Activated gamma-delta T cell treated with anti-CD3 and anti-CD28 coated beads, Interleukin-2, amount 50 U/mL, for 16 hours (primary cell): ENCODE data around the gene HS6ST2.

Source experiments
- DNase-seq: peaks from one replicate; pipeline ENCODE4 v3.0.0-alpha.2; 2020; ENCODE audit warnings: low read depth

Gene HS6ST2

GRCh38 chrX:132742246-132742645 is 216.2 kb downstream of the HS6ST2 start:
- DNase-seq, result no peak

DNA sequence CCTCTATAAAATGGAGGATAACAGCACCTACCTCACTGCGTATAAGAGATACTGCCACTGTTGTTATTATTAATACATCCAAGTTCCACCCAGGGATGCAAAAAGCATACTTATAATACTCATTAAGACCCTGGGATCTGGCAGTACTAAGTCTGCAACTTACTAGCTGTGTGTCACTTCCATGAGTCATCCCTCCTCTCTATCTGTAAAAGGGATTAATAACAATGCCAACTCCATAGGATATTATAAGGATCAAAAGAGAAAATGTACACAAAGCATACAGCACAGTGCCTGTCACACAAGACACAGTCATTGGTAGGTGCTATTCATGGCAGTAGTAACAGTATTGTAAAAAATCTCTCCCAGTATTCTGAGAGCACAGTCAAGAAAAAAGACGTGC is 216.7 kb downstream of the HS6ST2 start:
- DNase-seq, result no peak

DNA sequence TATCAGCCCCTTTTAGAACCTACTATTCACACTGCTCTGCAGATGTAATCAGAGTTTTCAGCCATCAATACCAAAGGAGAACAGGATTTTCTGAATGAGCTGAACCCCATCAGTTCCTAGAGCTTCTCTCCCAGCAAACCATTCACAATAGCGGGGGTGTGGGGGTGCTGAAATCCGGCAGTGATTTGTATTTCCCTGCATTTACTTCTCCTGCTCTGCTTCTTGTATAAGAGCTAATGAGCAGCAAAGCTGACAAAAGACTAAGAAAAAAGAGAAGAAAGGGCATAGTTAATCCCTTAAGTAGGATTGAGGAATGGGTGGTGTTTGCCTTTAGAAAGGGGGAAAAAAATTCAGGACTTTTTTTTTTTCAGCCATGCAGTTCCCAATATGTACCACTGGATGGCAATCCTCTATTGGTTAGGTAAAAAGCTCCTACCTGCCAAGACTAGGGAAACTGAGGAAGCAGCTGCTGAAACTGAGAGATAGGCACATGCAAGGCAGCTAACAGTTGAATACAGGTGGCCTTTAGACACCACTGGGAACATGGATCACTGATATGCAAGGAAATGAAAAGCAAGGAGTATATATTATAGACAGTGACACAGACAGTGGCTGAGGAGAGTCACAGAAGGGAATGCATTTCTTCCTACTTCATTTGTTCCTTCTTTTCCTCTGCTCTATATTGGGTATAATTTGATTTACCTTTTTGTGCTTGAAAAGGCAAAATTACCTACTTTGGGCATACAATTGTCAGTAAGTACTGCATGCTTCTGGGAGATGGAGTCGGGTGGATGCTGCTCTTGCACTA is 217.9 kb downstream of the HS6ST2 start:
- DNase-seq, result no peak

GRCh38 chrX:132738951-132739350 is 219.5 kb downstream of the HS6ST2 start:
- DNase-seq, result no peak

DNA sequence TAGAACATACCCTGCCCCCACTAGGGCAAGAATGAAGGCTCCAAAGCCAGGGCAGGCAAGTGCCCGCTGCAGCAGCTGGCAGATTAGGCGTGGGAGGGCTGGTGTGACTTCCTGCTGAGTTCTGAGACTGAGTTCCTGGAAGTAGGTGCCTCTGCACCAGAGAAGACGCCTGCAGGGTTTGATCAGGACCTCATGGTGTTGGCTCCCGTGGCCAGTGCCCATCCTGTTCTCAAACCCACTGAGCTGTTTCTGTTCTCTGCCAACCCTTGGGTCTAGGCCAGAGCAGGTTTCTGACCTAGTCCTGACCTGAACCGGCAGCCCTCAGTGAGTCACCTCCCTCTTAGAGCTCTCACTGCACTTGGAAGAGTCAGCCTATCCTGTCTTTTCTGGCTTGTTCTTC is 220.7 kb downstream of the HS6ST2 start:
- peak; percentile 25 for DNase-seq

DNA sequence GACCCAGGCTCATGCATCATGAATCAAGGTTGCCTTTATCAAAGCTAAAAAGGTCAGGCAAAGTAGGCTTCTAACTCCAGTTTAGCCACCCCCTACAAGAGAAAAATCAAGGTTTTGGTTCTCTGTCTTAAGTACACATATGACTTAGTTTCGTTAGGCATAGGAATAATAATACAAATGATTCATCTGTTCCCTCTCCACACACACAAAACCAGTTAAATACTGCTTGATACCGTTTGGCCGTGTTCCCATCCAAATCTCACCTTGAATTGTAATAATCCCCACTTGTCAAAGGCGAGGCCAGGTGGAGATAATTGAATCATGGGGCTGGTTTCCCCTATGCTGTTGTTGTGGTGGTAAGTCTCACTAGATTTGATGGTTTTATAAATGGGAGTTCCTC is 226.2 kb downstream of the HS6ST2 start:
- DNase-seq, result no peak

GRCh38 chrX:132730726-132731125 is 227.7 kb downstream of the HS6ST2 start:
- no peak for DNase-seq

GRCh38 chrX:132730266-132730665 is 228.2 kb downstream of the HS6ST2 start:
- no peak for DNase-seq

GRCh38 chrX:132728296-132728695 is 230.1 kb downstream of the HS6ST2 start:
- DNase-seq, result no peak

- no peak for DNase-seq
These were observed 239.9 kb downstream of the HS6ST2 start for GRCh38 chrX:132718431-132718958.

- DNase-seq, result no peak
These were observed 242.4 kb downstream of the HS6ST2 start for GRCh38 chrX:132716006-132716405.

DNA sequence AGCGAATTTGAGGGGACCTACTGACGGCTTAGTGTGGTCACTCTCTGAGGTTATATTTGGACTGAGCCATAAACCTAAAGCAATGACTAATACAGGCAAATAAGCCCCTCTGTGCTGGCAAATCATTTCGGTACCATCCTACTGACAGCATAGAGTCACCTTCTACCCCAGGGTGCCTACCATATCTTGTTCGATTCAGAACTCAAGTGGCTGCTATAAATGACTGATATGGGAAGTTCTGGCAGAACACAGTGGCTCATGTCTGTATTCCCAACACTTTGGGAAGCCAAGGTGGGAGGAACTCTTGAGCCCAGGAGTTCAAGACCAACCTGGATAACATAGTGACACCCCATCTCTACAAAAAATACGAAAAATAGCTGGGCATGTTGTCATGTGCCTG is 243.5 kb downstream of the HS6ST2 start:
- DNase-seq, result no peak

- no peak for DNase-seq
These were observed 246.1 kb downstream of the HS6ST2 start for GRCh38 chrX:132712350-132712749.

DNA sequence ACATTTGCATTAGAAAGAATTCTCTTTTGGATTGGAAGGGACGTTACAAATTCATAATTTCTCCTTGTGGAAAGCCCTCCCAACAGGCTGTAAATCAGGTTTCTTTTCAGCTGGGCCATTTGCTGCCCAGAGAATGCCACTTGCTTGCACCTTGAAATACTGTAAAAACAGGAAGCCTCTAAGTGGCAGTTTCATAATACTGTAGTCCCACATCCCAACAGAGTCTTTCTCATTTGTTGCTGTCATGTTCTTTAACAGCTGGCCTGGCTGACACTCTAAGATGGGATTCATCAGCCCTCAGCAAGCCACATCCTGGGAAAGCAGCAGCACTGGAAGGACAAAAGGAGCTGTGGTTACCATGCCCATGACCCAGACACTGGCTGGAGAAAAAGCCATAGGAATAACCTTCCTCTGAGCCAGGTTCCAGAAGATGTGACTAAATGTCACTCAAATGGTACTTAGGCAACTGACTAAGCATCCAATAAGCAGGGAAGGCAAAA is 247.7 kb downstream of the HS6ST2 start:
- no peak for DNase-seq

GRCh38 chrX:132708529-132708928 is 249.9 kb downstream of the HS6ST2 start:
- no peak for DNase-seq

DNA sequence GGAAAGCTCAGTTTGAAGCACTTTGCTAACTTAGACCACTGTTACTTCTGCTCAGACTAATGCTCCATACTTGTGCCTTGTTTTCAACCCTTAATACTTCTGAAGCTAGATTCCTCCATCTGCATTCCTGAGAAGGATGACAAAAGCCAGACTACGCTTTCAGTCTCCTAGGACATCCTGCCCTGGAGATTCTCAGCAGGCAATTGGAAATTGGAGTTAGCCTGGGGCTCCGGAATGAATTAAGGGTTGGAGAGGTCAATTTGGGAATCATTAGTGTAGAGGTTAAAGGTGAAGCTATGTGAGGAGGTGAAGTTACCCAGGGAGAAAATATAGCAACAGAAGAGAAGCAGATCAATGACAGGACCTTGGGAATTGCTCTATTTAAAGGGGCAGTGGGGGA is 253.7 kb downstream of the HS6ST2 start:
- DNase-seq, result no peak

GRCh38 chrX:132694382-132694781 is 264.0 kb downstream of the HS6ST2 start:
- no peak for DNase-seq

DNA sequence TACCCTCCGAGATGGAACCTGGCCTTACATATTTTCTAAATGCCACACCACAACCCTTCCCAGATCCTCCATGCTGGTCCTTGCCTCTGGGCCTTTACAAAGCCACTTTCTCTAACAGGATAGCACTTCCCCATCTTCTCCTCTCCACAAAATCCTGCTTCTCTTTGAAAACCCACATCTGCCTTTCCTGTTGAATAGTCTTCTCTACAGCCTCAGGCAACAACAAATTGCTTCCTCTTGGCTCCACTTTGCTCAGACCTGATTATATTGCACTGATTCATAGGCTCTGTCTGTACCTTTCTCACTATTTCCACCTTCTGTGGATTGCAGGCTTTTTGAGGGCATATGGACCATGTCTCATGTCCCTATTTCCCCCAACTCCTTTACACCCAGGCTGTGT is 265.9 kb downstream of the HS6ST2 start:
- DNase-seq, result no peak

DNA sequence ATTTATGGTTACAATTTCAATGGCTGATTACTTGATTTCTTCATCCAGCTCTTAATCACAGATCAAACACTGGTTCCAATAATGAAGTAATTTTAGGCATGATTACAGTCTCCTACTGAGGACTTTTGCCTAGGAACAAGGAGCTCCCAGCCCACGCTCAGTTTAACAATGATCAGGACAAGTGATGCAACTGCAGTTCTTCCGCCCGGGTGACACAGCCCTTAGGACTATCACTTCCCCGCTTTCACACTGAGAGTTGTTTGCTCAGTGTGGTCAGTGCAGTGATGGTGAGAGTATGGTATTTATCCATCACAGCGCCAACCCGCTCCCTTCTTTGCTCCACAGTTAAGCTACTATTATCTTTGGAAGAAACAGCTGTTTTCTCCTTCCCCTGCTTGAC is 266.4 kb downstream of the HS6ST2 start:
- DNase-seq, result no peak

- DNase-seq, result no peak
These were observed 268.5 kb downstream of the HS6ST2 start for GRCh38 chrX:132689612-132690563.

DNA sequence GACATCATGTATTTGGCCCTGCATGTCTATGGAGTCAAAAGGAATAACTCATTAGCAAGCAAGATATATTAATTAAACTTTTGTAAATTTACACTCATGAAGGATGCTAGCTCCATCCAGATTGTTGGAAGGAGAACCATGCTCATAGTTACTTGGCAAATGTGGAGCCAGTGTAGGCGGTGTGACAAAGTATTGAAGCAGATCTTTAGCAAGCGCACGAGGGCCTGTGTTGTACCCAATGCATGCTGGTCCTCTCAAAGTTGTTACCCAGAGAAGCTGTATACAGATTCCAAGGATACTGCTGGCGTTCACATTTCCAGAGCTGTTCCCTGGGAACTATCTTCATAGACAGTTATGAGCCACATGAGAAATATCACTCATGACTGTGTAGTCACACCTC is 273.2 kb downstream of the HS6ST2 start:
- no peak for DNase-seq

- DNase-seq, result no peak
These were observed 281.2 kb downstream of the HS6ST2 start for GRCh38 chrX:132677233-132677716.
